Stimulated activated CD4-positive, alpha-beta T cell treated with anti-CD3 and anti-CD28 coated beads, Interleukin-4, amount 100 ng/mL, for 4 hours (primary cell): ENCODE measurements around the gene NDRG4.
"Not testable (repeated sequence)": the region's sequence is repeated elsewhere in the genome, so short reads cannot be mapped to it uniquely, and the experiment has no call there.

Experiments used
- DNase-seq, 2 experiments: peaks; one replicate each; pipeline ENCODE4 v3.0.0-alpha.2; 2020

The NDRG4 gene

DNA sequence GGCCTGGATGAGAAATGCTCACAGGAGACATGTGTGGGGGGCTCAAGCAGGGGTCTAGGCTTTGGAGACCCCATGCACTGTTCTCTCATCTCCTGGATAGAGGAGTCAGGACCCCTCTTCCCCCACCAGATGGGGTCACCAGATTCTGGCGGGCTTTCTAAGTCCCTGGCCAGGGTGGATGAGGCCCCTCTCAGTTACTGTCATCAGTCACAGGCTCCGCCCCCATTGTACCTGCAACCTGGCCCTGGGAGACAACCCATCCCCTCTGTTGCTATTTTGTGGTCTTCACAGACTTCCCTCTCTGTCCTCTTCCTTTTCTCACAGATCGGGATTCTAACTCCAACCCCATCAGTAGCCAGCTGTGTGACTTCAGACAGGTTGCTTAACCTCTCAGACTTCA lies 33.5 kb upstream of the NDRG4 start:
- no peak for DNase-seq

DNA sequence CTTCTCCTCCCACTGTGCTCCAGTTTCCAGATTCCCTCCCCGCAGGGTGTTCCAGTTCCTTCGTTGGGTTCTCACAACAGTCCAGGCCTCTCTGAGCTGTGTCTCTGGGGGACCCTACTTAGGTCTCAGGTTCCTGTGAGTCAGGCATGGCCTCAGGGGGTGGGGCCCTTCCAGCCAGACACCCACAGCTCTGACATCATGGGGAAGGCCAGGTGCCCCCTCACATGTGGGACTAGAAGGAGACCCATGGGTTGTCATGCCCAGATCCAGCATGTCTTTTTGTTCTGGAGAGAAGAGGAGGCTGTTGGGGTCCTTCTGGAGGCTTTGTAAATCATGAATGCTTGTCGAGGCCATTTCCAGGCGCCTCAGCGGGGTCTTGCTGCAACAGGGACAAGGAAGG lies 32.0 kb upstream of the NDRG4 start:
- DNase-seq, result peak in 1 of 2 experiments; percentile 12

DNA sequence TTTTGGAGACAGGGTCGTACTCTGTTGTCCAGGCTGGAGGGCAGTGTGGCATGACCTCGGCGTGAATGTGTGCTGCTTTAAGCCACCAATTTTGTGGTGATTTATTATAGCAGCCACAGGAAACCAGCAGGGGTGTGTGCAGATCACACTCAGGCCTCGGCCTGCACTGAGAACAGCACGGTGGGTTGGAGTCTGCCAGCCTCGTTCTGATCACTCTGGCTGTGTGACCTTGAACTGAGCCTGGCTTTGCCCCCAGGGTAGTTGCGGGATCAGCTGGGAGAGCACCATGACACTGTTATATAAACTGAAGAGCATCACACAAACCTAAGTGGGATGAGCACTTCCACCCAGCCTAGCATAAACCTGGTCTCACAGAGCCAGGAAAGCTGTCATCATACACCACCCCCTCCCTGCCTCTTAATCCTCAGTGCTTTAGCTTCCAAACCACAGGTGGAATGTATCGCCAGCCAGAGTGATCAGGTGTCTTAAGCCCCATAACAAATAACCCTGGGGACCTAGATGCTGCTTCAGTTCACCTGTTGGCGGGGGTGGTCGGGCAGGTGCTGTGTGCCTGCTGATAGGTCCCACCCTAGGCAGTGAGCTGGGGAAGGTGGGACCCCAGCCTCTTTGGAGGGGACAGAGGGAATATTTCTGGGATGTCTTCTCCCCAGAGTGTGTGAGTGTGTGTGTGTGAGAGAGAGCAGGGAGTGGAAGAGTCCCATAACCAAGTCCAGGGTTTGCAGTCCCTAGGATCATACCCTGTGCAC lies 28.6 kb upstream of the NDRG4 start:
- DNase-seq, result no peak

DNA sequence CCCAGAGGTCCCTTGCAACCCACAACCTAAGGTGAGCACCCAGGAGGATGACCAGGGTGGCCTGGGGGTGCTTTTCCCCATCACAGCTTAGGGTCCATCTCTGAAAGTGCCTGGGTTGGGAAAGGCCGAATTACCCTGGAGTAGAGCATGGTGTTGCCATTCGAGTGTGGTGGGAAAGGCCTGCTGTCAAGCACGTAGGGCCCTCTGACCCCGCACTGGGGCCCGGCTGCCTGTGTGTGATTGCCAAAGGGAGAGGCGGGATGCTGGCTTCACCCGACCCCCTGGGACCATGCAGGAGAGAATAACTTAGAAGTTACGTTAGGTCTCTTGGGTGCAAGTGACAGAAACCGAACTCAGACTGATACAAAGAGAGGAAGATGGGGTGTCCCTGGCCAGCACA lies 27.7 kb upstream of the NDRG4 start:
- DNase-seq, result no peak

DNA sequence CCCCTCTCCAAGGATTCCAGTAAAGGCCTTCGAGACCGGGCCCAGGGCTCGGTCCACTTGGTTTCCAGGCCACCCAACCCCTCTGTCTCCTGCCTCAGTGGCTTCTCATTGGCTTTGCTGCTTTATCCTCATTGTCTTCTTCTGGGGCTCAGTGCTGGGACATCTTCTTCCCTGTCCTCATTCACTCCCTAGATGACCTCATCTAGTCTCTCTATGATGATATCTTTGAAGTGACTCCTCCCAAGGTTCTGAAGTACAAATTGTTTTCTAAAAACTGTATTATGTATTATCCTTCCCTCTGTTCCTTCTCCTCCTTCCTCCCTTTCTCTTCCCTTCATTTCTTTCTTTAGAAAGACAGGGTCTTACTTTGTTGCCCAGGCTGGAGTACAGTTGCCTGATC lies 27.1 kb upstream of the NDRG4 start:
- no peak for DNase-seq

DNA sequence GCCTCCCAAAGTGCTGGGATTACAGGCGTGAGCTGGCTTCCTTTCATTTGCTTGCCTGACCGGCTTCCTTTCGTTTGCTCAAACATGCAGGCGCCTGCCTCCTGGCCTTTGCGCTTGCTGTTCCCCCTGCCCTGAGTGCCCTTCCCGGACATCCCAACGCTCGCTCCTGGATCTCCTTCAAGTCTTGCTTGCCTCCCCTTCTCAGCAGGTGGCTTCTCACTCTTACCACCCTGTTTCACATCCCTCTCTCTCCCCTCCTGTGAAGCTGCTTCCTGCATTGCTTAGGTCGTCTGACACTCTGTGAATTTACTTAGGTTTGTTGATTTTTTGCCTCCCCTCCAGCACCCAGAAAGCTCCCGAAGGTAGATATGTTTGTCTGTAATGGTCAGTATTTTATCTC lies 25.6 kb upstream of the NDRG4 start:
- no peak for DNase-seq

DNA sequence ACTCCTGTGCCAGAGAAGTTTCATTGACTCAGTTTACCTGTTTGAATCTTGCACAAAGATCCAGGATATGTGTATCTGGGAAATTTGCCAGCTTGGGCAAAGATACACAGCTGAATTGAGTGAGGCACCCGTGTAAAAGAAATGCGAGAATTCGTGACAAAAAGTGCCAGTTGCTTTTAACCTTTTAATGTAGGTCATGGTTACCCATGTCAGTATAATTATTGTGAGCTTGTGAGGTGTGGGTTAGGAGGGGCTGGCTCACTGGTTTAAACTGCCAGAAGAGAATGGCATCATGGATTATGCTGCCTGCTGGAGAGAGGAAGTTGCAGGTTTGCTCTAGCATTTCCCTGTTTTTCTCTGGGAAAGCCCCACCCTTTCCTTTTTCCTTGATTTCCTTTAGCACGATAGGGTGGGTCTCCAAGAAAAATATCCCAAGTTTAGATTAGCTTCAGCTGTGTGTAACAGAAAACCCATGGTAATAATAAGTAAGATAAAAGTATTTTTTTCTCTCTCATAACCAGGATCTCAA lies 24.8 kb upstream of the NDRG4 start:
- no peak for DNase-seq

DNA sequence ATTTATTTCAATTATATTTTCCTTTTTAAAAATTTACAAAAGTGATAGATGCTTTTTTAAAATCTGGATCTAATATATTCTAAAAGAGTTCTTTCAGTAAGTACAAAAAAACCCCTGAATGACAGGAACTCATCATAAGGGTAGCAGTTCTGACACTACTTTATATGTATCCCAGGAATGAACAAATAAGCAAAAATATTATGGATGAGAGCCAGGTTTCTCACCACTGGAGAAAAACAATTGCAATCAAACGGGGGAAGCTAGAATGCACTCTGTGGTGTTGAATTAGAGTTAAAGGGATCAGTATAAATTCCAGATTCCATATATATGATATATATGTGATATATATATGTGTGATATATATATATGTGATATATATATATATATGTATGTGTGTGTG lies 23.2 kb upstream of the NDRG4 start:
- no peak for DNase-seq

DNA sequence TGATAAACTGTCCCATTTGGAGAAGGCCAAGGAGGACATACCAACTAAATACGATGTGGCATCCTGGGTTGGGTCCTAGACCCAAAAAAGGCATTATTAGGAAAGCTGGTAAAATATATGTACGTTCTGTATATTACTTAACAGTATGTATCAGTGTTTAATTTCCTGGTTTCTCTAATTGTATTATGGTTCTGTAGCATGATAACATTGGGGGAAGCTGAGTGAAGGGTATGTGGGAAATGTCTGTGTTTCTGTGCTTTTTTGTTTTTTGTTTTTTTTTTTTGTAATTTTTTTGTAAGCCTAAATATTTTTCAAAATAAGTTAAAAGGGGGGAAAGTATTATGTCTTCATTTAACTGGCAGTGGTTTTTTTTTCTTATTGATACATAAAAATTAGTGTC lies 21.5 kb upstream of the NDRG4 start:
- no peak for DNase-seq

DNA sequence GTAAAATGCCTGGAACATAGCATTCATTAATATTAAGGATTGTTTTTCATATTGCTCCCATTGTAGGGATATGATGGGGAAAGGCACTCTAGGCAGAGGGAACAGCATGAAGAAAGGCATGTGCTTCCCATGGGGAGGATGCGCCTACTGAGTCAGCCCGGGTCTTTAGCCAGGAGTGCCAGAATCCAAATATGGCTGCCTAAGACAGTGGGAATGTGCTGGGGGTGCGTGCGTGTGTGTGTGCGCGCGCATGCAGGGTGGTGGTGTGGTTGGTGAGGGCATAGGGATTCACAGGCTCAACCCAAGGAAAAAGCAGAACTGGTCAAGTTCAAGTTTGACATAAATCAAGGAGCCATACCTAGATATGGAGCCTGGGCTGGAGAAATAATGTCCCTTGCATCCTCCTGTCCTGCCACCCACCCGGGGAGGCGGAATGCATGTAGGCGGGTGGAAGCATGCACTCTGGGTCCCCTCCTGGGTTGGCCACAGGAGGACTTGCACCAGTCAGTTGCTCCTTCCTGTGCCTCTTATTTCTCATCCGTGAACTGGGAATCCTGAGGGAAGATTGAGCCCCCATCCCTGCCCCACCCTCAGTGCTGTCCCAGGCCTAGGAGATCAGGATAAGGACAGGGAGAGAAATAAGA lies 18.6 kb upstream of the NDRG4 start:
- DNase-seq, result no peak

DNA sequence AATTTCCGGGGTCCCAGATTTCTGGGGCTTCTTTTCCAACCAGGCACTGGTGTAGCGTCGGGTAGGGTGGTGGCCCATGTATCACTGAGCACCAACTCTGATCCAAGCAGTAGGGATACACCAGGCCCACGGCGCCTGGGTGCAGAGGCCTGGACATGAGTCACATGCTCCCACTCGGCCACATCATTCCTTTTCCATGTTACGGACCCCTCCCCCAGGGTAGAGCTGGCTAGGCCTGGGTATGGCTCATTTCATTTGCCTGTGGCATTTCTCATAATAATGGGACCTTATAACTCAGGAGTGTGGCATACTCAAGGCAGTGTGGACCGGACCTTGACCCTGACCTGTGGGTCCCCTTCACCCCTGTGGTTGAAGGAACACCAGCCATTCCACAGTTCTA lies 18.0 kb upstream of the NDRG4 start:
- DNase-seq, result no peak

DNA sequence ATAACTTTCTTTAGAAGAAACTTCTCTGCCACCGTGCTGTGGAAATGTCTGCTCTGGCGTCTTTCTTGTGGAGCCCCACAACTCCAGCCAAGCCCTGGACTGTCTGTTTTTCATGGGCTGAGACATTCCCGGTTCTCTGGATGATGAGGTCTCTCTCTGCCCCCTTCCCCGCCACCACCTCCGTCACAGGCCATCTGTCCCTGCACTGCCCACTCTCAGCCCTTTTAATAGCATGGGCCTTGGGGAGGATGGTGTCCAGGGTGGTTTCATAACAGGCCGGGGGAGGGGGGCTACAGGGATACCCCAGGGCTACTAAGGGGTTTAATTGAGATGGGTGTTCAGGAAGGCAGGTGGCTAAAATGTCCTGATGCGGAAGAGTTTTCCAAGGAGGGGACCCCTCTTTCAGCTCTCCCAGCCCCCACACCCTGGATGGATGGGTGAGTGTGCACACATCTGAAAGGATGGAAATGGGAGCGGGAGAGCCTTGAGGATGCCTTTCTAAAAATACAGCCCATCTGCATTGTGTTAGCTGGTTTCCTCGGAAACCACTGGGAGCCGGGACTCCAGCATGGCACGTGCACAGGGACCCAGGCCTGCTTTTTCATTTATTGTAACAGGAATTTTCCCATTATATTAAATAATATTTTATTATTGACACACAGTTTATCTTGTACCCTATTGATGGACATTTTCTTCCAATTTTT lies 14.6 kb upstream of the NDRG4 start:
- DNase-seq, result no peak

DNA sequence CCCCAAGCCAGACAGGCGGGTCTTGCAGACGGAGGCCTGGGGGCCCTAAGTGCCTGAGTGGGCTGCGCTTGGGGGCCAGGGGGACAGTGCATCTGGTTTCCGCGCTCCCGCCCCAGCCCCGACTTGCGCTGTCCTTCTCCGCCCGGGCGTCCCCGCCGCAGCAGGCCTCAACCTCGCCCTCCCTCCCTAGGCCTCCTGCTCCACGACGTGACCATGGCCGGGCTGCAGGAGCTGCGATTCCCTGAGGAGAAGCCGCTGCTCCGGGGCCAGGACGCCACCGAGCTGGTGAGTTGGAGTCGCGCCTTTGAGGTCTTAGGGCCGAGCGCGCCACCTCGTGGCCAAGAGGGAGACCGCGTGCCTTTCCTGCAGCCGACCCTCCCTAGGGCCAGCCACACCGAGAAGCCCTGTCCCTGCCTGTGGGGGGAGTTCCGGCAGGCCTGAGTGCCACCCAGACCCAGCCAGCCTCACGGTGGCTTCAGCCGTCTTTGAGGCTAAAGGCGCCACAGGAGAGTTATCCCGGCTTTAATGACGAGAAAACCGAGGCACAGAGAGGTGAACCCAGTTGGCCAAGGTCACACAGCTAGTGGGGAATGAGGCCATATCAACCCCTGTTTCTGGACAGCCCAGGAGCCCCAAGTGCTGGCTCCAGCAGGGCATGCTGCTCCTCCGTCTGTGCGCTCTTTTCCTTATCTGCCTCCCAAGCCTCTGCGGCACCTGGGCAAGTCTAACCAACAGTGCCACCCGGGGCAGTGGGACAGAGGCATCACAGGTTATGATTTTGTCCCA lies 12.2 kb upstream of the NDRG4 start:
- DNase-seq, result peak; percentile 58 to 72

DNA sequence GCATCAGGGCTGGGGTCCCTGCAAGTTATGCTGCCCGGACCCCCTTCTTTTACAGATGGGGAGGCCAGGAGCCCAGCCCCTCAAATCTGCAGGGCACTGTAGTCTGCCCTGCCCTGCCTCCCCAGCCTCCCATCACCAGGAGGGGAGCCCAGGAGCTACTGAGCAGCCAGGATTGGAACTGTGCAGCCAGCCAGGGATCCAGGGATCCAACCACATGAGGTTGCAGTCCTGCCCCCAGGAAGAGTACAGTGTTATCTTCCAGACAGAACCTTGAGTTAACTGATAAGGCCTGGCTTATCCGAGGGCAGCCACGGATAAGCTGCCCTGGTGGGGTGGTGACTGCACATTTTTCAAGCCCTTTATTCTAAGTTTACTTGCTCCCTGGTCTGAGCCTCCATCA lies 11.4 kb upstream of the NDRG4 start:
- DNase-seq, result no peak

DNA sequence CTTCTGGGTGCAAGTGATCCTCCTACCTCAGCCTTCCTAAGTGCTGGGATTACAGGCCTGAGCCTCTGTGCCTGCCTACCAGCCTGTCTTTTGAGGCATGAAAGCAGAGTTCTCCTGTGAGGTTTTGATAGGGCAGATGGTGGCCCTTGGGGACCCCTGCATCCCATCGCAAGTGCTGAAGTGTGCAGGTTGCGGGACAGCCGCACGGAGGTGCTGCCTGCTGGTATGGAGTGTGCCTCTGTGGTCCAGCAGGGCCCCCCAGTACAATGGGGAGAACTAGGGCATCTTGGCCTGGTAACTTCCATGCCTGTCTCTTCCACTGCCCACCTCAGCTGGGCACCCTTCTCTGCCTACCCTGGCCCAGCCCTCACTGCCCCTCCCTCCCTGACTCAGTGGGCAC lies 9.9 kb upstream of the NDRG4 start:
- DNase-seq, result no peak

DNA sequence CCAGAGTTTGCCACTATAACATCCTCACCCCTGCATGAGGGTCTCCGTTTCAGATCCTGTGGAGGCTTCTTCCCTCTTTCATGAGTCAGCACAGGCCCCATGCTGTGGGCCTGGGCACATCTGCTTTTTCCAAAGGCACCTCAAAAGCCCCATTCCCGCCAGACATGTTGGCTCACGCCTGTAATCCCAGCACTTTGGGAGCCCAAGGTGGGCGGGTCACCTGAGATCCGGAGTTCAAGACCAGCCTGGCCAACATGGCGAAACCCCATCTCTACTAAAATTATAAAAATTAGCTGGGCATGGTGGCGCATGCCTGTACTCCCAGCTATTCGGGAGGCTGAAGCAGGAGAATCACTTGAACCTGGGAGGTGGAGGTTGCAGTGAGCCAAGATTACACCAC lies 9.4 kb upstream of the NDRG4 start:
- DNase-seq, result not testable (repeated sequence)

DNA sequence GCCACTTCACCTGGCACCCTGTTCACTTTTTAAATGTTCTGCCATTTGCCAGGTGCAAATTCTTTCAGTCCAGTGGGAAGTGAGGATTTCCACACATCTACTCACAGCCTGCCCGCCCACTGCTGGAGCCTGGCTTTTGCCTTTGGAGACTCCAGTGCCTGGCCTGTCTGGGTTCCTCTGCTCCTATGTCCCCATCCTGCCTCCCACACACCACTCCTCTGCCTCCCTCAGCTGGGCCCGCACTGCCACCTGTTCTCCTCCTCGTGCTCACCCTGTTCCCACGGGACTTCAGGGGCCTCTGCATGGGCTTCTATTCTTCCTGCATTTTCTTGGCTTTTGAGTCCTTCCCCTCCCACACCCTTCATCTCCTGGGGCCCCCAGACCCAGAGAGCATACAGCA lies 7.9 kb upstream of the NDRG4 start:
- DNase-seq, result no peak

DNA sequence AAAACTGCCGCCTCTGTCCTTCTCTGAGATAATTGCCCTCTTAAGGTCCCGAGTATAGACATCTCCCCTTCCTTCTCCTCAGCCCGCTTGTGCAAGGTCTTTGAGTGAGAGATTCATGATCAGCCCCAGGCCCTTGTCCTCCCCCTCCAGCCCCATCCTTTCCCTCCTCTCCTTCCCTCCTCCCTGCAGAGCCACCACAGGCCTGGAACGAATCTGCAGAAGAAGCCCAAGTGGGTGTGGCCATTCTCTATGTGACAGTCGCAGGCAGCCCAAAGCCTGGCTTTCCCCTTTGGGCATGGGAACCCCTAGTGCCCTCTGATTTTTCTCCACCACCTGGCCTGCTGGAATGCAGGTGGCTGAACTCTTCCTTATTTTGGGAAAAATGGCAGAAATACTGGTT lies 7.2 kb upstream of the NDRG4 start:
- DNase-seq, result no peak

DNA sequence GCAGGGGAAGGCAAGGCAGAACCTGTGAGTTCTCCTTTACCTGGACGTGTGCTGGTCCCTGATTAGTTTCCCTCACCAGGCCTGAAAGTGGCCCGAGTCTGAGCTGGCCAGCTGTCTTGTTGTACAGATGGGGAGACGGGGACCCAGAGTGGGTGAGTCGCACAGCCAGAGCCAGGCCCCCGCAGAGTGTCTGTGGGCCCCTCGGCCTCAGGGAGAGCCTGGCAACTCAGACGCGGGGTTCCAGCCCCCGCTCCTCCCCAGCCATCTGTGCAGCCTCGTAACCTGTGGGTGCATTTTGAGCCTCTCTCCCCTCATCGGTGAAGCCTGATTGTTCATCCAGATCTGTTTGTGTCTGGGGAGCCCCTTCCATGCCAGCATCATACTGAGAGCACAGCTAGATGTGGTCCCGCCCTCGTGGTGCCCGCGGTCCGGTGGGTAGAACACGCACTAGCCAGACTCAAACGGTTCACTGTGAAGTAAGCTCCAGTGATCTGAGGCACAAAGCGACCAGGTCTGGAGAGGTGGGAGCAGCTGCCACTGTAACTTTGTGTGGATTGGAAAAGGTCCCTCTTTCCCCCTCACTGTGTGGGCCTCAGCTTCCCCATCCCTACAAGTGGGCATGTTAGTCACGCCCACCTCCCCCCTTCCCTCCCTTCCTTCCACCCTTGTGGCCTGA lies 6.0 kb upstream of the NDRG4 start:
- no peak for DNase-seq

DNA sequence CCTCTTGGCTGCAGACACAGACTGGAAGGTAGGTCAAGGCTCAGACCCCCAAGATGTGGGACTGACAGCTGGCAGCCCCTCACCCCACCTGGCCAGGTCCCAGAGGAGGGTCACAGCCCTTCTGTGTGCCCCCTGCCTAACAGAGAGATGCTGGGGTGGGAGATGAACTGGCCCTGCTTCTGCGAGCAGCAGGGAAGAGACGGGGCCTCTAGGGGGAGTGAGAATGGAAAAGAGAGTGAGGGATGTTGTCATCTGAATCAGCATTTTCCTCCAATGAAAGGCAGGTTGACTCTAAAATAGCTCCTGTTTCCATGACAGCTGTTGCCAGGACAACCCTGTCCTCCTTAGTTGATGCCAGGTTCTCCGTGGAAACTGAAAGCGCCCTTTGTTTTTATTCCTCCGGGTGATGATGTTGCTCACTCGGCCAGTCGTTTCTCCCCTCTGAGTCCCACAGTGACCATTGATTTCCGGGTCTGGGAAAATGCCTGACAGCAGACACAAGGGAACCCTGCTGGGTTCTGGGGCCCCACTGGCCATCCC lies 4.9 kb upstream of the NDRG4 start:
- peak; percentile 40 to 48 for DNase-seq

DNA sequence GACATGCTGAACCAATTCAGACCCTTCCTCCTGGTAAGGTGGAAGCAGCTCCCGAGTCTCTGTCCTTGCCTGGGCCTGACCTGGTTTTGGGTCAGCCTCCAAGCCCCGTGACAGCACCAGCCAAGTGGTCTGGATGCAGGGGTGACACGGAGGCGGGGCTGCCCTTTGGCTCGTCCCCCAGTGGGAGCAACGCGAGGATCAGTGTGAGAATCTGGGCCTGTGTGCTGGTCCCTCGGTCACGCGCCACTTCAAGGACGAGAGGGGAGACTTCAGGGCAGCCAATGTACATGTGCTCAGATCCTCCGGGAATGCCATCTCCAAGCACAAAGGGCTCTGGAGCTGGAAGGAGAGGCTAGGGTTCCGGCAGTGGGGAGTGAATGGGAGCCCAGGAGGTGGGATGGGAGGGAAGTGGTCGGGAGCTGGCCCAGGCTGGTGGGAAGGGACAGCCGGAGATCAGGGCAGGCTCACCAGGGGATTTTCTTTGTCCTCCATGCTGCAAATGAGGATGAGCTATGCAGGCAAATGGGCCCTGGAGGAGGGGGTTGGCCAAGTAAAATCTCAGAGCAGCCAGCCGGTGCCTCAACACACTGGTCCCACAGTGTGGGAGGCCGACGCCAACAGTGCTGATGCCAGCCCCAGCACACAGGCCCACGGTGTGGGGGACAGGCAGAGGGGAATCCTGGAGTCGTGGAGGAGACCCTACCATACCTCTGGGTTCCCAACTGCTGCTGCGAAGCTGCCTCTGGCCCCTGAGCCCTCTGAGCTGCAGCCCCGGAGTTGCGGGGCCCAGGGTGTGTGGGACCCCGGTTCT lies 4.2 kb upstream of the NDRG4 start:
- DNase-seq, result no peak
